NCI-H2196 (cell line): ENCODE results near the gene RPS27A.
"Not testable (repeated sequence)": the region's sequence is repeated elsewhere in the genome, so short reads cannot be mapped to it uniquely, and the experiment has no call there.

Experiments
- DNase-seq: peaks from one replicate; lab custom pipeline; 2025; ENCODE audit not compliant: unreplicated experiment; lab: John Stamatoyannopoulos, UW

The RPS27A gene

DNA sequence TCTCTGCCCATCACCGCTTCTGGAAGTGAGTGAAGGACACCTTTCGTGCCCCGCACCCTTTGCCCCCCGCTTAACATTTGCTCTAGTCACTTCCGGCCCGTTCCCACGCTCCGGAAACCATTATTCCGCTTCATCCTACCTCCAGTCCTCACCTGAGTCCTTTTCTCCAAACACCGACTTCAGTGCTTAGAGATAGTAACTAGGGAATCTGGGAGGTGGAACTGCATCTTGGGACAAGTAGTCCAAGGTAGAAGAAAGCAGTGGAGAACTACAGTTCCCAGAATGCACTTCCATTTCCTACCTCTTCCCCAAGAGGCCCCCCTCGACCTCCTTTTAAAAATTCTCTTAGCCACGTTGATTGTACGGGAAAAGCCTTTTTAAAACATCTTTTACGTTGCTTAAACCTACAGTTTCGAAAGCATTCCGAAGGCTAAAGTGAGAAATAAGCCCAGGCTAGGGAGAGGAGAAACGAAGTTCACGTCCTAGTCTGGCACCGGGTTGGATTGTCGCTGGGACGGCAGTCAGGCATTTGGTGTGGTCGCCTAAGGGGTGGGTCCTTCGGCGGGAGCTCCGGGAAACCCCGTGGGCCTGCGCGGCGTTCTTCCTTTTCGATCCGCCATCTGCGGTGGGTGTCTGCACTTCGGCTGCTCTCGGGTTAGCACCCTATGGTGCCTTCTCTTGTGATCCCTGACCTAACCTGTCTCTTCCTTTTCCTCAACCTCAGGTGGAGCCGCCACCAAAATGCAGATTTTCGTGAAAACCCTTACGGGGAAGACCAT, at the start of gene RPS27A, which contains the start of gene CLHC1:
Gene RPS27A (plus strand): TSS at position 605 of the 779 bp plus-strand sequence. CDS start 137 bp downstream, at position 742.
Gene CLHC1 (minus strand): TSS at position 210 of the 779 bp plus-strand sequence. CDS start 9,882 bp downstream, outside the sequence.
- DNase-seq, result peak; percentile 74

GRCh38 chr2:55186837-55187236, 45.7 kb upstream of the RPS27A start:
- not testable (repeated sequence) for DNase-seq

DNA sequence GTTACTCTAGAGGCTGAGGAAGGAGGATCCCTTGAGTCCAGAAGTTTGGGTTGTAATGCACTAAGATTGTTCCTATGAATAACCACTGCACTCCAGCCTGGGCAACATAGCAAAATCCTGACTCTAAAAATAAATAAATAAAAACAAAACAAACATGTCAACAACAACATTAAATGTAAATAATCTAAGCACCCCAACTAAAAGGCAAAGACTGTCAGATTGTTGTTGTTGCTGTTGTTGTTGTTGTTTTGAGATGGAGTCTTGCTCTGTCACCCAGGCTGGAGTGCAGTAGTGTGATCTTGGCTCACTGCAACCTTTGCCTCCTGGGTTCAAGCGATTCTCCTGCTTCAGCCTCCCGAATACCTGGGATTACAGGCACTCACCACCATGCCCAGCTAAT, 40.6 kb upstream of the RPS27A start:
- DNase-seq, result not testable (repeated sequence)

GRCh38 chr2:55196526-55196925, 36.0 kb upstream of the RPS27A start:
- DNase-seq, result no peak

DNA sequence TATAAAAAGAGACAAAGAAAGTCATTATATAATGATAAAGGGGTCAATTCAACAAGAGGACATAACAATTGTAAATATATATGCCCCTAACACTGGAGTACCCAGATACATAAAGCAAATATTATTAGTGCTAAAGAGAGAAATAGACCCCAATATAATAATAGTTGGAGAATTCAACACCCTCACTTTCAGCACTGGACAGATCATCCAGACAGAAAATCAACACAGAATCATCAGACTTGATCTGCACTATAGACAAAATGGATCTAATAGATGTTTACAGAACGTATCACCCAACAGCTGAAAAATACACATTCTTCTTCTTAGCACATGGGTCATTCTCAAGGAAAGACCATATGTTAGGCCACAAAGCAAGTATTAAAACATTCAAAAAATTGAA, 32.1 kb upstream of the RPS27A start:
- no peak for DNase-seq

- DNase-seq, result no peak
Measured at GRCh38 chr2:55204536-55204935, 28.0 kb upstream of the RPS27A start.

DNA sequence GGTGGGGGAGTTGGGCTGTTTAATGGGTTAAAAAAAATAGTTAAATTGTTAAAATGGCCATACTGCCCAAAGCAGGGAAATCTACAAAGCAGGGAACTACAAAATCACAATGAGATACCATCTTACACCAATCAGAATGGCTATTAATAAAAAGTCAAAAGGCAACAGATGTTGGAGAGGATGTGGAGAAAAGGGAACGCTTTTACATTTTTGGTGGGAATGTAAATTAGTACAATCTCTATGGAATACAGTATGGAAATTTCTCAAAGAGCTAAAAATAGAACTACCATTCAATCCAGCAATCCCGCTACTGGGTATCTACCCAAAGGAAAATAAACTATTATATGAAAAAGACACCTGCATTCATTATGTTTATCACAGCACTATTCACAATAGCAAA, 27.5 kb upstream of the RPS27A start:
- no peak for DNase-seq

GRCh38 chr2:55213822-55214221, 18.7 kb upstream of the RPS27A start:
- DNase-seq, result no peak

GRCh38 chr2:55223958-55224760, 8.3 kb upstream of the RPS27A start:
- no peak for DNase-seq

DNA sequence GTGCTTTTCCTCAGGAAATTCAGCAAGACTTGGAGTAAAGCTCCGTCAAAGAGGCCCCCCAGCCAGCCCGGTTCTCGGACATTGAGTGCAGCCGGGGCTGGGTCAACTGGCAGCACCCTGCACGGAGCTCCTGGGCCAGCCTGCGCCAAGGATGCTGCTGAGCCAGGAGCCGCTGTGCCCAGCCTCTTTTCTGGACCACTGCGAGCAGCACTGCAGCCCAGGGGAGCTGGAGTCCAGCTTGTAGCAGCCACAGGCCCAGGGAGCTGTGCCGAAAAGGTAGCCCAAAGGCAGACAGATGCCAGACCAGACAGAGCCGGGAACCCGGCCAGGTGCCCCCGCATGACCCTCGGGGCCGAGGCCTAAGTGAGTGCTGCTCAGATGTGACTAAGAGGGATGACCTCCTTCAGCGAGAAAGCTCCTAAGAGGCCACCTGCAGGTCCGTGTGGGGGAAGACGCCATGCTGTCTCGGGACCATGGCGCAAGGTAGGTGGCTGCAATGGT, 7.7 kb upstream of the RPS27A start:
- no peak for DNase-seq

GRCh38 chr2:55225481-55226020, 6.9 kb upstream of the RPS27A start:
- no peak for DNase-seq

GRCh38 chr2:55227437-55228225, 4.9 kb upstream of the RPS27A start:
- not testable (repeated sequence) for DNase-seq

DNA sequence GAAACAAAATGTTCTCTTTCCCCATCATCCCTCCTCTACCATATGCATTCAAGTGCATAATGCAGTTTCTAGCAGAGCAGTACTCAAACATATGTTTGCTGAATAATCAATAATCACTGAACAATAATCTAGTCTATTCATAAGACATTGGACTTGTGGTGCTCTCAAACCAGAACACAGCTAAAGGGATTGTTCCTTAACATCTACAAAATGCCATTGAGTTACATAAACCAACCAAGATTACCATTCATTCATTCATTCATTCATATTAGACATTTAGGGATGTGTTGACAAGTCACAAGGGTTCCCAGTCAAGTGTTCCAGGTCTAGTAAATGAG, 4.3 kb upstream of the RPS27A start:
- no peak for DNase-seq

DNA sequence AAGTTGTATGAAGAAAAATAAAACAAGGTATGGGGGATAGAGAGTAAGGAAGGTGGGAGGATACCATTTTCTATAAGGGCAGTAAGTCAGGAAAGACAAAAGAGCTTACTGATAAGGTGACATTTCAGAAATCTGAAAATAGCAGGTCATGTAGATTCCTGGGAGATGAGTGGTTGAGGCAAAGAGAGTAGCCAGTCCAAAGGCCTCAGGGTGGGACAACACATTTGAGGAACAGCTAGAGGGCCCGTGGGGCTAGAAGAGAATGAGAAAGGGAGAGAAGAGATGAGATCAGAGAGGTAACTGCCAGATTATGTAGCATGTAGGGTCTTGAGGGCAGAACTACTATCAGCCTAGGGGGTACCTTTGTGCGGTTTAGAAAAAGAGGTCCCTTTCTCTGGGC, 3.3 kb upstream of the RPS27A start:
- no peak for DNase-seq

- DNase-seq, result no peak
Measured at GRCh38 chr2:55230551-55230950, 1.9 kb upstream of the RPS27A start.

DNA sequence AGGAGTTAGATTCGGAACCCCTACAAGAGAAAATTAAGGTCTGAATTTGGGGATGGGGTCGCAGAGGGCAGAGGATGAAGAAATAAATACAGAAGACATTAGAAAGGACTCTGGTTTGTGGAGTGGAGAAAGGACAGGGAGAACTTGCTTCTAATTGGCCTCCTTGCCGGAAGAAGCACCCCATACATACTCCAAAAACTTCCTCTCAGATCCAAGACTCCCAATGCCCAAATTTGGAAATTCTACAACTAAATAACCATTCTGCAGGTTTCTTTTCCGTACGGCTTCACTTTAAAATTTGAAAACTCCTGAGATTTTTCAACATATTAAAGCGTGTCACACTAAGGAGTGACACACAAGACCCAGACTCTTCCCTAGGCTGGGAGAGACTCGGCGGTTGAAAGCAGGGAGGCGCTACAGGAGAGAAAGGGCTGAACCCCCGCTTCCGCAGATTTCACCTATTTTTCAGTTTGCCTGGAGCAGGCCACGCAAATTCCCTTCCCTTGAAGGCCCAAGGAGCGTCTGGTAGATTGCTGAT, 873 bp upstream of the RPS27A start:
- no peak for DNase-seq

DNA sequence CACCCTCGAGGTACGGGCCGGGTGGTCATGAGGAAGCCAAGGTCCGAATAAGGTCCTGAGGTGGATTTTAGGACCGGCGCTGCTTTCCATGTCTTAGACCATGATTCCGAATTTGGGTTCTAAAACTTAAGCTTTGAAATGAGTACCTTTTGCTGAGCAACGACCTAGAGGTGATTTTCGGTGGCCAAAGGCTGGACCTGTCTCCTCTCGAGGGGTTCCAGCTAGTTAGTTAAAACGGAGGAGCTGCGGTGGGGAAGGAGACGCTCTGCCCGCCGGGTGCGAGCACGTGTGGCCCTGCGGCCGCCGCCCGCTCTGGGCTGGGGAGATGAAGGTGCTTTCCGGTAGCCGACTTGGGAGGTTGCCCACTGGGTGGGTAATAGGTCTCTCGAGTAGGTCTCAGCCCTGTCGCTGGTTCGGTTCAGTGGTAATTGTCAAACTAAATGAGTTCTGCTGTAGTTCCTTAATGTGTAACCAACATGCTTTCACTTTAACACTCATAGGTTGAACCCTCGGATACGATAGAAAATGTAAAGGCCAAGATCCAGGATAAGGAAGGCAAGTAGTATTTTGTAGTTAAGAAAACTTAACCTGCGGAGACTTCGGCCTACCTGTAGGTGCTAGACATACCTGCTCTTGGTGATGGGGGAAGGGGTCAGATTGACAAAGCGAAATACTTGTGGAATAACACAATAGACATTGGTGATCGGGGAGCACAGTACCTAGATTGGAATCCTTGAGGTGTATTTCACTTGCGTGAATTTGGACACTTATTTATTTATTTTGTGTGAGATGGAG, 572 bp downstream of the RPS27A start:
- no peak for DNase-seq

- DNase-seq, result no peak
Measured at GRCh38 chr2:55233658-55233940, 1.1 kb downstream of the RPS27A start.

- DNase-seq, result no peak
Measured at GRCh38 chr2:55235724-55236538, 3.4 kb downstream of the RPS27A start.
